Trophoblast cell (in vitro differentiated cells and primary cell): ENCODE results near the gene ACAP3.

ENCODE experiments used
- DNase-seq, 2 donors: peaks; one replicate each; pipeline ENCODE4 v3.0.0-alpha.2; 2016
- H2AFZ ChIP-seq: 2 replicates; pipeline ENCODE4 v1.6.1; 2013; ENCODE audit warnings: low read length, moderate library complexity, mild to moderate bottlenecking; ENCODE audit not compliant: insufficient read depth, poor library complexity
- H2AK5ac ChIP-seq: 2 replicates; pipeline ENCODE4 v1.6.1; 2013; ENCODE audit warnings: mild to moderate bottlenecking, low read length
- H2BK120ac ChIP-seq: 2 replicates; pipeline ENCODE4 v1.6.1; 2013; ENCODE audit warnings: low read length, mild to moderate bottlenecking, moderate library complexity; ENCODE audit not compliant: insufficient read depth, poor library complexity
- H2BK12ac ChIP-seq: 2 replicates; pipeline ENCODE4 v1.6.1; 2013; ENCODE audit warnings: mild to moderate bottlenecking, low read length, moderate library complexity
- H2BK5ac ChIP-seq: 2 replicates; pipeline ENCODE4 v1.6.1; 2013; ENCODE audit warnings: low read length, low read depth, moderate library complexity, mild to moderate bottlenecking; ENCODE audit not compliant: poor library complexity
- H3K14ac ChIP-seq: 2 replicates; pipeline ENCODE4 v1.6.1; 2013; ENCODE audit warnings: mild to moderate bottlenecking, low read length
- H3K18ac ChIP-seq: 2 replicates; pipeline ENCODE4 v1.6.1; 2013; ENCODE audit warnings: mild to moderate bottlenecking, low read length
- H3K23ac ChIP-seq: 2 replicates; pipeline ENCODE4 v1.6.1; 2013; ENCODE audit warnings: low read length
- H3K27ac ChIP-seq: 2 replicates; pipeline ENCODE4 v1.5.1; 2013; ENCODE audit warnings: low read depth, mild to moderate bottlenecking, inconsistent platforms, low read length, moderate library complexity
- H3K27me3 ChIP-seq: 2 replicates; pipeline ENCODE4 v1.6.1; 2013; ENCODE audit warnings: inconsistent platforms, mild to moderate bottlenecking, low read length, moderate library complexity; ENCODE audit not compliant: insufficient read depth
- H3K36me3 ChIP-seq, 2 experiments: 1 replicate in 1 of 2; 2 replicates in 1 of 2; pipeline ENCODE4 v1.6.1; 2013; ENCODE audit warnings: low read length in 2 of 2, mild to moderate bottlenecking in 2 of 2, moderate library complexity in 1 of 2; ENCODE audit not compliant: insufficient read depth in 2 of 2, control insufficient read depth in 1 of 2
- H3K4ac ChIP-seq: 2 replicates; pipeline ENCODE4 v1.6.1; 2013; ENCODE audit warnings: low read depth, mild to moderate bottlenecking, low read length, moderate library complexity
- H3K4me1 ChIP-seq, 2 experiments: 1 replicate in 1 of 2; 2 replicates in 1 of 2; pipeline ENCODE4 v1.6.1; 2013; ENCODE audit warnings: low read length in 2 of 2, mild to moderate bottlenecking in 2 of 2, moderate library complexity in 1 of 2; ENCODE audit not compliant: insufficient read depth in 2 of 2, control insufficient read depth in 1 of 2
- H3K4me2 ChIP-seq: 2 replicates; pipeline ENCODE4 v1.6.1; 2013; ENCODE audit warnings: inconsistent platforms, mild to moderate bottlenecking, low read length, moderate library complexity
- H3K4me3 ChIP-seq: 2 replicates; pipeline ENCODE4 v1.5.1; 2013; ENCODE audit warnings: mild to moderate bottlenecking, low read depth, low read length, inconsistent platforms
- H3K79me1 ChIP-seq: one replicate; pipeline ENCODE4 v1.6.1; 2013; ENCODE audit warnings: low read length
- H3K79me2 ChIP-seq: 2 replicates; pipeline ENCODE4 v1.6.1; 2013; ENCODE audit warnings: low read length, mild to moderate bottlenecking; ENCODE audit not compliant: control insufficient read depth, insufficient read depth, poor library complexity
- H3K9ac ChIP-seq: 2 replicates; pipeline ENCODE4 v1.6.1; 2013; ENCODE audit warnings: mild to moderate bottlenecking, low read length
- H3K9me3 ChIP-seq: 2 replicates; pipeline ENCODE4 v1.6.1; 2013; ENCODE audit warnings: low read depth, mild to moderate bottlenecking, control low read depth, inconsistent platforms, low read length; ENCODE audit not compliant: insufficient read depth
- H4K12ac ChIP-seq: 2 replicates; pipeline ENCODE4 v1.6.1; 2013; ENCODE audit warnings: low read depth, mild to moderate bottlenecking, low read length, moderate library complexity
- H4K8ac ChIP-seq: 2 replicates; pipeline ENCODE4 v1.6.1; 2013; ENCODE audit warnings: low read depth, mild to moderate bottlenecking, low read length, moderate library complexity
- H4K91ac ChIP-seq: one replicate; pipeline ENCODE4 v1.6.1; 2013; ENCODE audit warnings: low read depth, mild to moderate bottlenecking, low read length, moderate library complexity
- WGBS: extraction: QIAGEN DNeasy Blood & Tissue Kit; methylation state at CpG from one replicate; pipeline ENCODE4 v1.1.7; 2013; ENCODE audit warnings: missing lambda C conversion rate; ENCODE audit not compliant: insufficient read length, insufficient coverage; ENCODE audit errors: extremely low coverage; 5-methylcytosine and 5-hydroxymethylcytosine counted together

ACAP3 gene

DNA sequence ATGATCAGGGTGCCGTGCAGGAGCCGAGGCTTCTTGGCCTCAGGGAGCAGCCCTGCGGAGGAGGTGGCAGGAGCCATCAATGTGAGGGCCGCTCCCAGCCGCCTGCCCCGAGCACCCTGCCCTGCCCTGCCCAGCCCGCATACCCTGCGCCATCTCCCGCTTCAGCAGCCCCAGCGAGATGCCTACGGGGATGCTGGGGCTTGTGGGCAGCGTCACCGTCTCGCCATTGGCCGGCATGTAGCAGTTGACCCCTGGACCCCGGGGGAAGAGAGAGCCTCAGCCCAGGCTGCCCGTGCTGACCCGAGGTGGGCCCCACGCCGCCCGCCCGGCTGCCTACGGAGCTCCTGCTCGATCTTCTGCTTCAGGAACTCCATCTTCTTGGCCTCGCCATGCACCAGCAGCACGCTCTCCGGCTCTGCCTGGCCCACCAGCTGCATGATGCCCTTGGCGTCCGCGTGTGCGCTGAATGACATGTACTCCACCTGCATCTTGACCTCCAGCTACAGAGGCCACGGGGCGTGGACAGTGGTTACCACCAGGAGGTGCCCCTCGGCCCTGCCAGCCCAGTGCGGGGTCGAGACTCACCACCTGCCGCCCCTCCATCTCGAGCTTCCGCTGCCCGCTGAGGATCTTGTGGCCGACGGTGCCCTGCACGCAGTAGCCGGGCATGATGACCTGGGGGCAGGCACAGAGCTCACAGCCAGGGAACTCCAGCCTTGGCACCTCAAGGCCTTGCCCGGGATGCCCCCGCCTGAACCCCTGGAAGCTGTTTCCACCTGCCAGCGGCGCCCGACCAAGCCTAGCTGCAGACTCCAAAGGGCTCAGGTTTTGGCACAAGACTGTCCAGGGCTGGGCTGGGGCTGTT lies 5.0 kb upstream of the ACAP3 start:
- no peak overlapping the region for H3K4me2 ChIP-seq
- H3K14ac ChIP-seq = no peak overlapping the region
- no peak overlapping the region for H3K4me3 ChIP-seq
- H2BK5ac ChIP-seq = no peak overlapping the region
- H3K79me1 ChIP-seq = peaks cover 13% of the 10 kb centered on the region
- H3K27ac ChIP-seq = no peak overlapping the region
- peaks cover 65 to 67% of the 10 kb centered on the region in 2 experiments for H3K36me3 ChIP-seq
- no peak overlapping the region for H2BK12ac ChIP-seq
- no peak overlapping the region for H3K9ac ChIP-seq
- H3K4ac ChIP-seq = no peak overlapping the region
- H4K12ac ChIP-seq = no peak overlapping the region
- H2AK5ac ChIP-seq = no peak overlapping the region
- no peak for DNase-seq
- no peak overlapping the region for H4K8ac ChIP-seq
- no peak overlapping the region for H3K23ac ChIP-seq
- H3K79me2 ChIP-seq = peaks cover 15% of the 10 kb centered on the region
- no peak overlapping the region for H4K91ac ChIP-seq
- no peak overlapping the region for H2BK120ac ChIP-seq
- no peaks in the 10 kb centered on the region for H3K27me3 ChIP-seq
- H3K18ac ChIP-seq = no peak overlapping the region
- peaks cover 12 to 13% of the 10 kb centered on the region in 2 experiments for H3K4me1 ChIP-seq
- H2AFZ ChIP-seq = no peak overlapping the region
- WGBS = no CpG with 5 or more reads among the region's 49 CpGs
- H3K9me3 ChIP-seq = no peaks in the 10 kb centered on the region

DNA sequence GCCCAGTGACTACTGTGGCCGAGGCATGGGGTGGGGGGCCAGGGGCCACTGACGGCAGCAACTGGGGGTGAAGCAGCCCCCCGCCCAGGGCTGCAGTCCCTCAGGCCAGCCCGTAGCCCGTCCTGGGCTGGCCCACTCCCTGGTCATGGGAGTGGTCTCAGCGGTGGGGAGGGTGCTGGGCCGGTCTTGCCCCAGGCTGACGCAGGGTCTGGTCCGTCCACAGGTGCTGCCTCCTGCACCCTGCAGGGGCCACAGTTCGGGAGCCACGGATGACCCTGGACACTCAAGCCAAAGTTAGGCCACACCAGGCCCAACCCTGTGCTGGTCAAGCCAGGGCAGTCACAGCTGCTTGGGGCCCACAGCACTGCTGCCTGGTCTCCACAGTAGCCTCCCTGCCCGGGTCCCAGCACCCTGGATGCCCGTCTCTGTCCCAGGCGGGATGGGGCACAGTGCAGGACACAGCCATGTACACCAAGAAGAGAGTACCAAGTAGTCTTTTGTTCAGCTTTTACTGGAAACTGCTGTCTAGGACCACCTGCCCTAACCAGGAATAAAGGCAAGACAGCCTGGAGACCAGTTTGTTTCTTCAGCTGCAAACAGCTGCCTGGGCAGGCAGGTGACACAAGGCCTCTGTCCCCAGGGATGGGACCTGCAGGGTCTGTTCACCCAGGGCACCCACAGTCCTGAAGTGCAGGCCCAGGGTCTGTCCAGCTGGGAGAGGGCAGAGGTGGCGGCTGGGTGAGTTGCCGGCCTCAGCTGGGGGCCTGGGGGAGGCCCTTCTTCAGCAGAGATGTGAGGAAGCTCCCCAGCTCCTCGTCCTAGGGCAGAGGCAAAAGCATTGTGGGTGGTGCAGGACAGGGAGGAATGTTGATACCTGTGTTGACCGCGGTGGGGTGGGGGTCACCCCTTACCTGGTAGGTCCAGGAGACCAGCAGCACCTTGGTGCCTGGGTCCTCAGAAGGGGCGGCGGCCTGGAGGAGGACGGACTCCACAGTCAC lies 3.7 kb upstream of the ACAP3 start:
- Histone ChIP-seq H3K4me2 (no peak overlapping the region), H3K27me3 (no peaks in the 10 kb centered on the region), H3K79me2 (peaks cover 19% of the 10 kb centered on the region), H2BK5ac (no peak overlapping the region), H3K18ac (no peak overlapping the region), H3K27ac (no peak overlapping the region), H3K36me3 (peaks cover 62 to 64% of the 10 kb centered on the region in 2 experiments), H3K4me3 (no peak overlapping the region), H3K14ac (no peak overlapping the region), H3K23ac (no peak overlapping the region), H4K12ac (no peak overlapping the region), H3K4ac (no peak overlapping the region), H2AFZ (no peak overlapping the region), H2BK12ac (no peak overlapping the region), H2BK120ac (no peak overlapping the region), H3K9me3 (no peaks in the 10 kb centered on the region), H3K79me1 (peaks cover 16% of the 10 kb centered on the region), H2AK5ac (no peak overlapping the region), H3K9ac (no peak overlapping the region), H4K8ac (no peak overlapping the region), H3K4me1 (peaks cover 14 to 19% of the 10 kb centered on the region in 2 experiments), H4K91ac (no peak overlapping the region)
- WGBS = no CpG with 5 or more reads among the region's 22 CpGs
- DNase-seq = no peak

DNA sequence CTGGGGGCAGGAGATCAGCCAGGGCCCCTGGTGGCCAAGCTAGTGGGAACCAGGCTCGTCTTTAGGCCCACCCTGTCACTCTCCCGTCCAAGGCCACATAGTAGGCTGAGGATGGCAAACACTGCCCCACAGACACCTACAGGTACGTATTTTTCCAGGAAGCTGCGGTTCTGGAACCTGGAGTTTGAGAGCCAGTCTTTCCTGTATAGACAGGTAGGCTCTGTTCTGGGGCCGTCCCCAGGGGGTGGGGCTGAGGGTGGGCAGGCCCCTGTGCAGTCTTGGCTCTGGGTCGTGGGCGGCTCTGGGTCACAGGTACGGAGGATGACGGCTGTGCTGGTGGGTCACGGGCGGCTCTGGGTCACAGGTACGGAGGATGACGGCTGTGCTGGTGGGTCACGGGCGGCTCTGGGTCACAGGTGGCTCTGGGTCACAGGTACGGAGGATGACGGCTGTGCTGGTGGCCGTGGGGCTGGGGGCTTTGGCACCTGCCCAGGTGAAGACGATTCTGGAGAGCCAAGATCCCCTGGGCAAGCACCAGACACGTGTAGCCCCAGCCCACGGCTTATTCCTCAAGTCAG lies 2.8 kb upstream of the ACAP3 start:
- H3K79me2 ChIP-seq = peaks cover 19% of the 10 kb centered on the region

DNA sequence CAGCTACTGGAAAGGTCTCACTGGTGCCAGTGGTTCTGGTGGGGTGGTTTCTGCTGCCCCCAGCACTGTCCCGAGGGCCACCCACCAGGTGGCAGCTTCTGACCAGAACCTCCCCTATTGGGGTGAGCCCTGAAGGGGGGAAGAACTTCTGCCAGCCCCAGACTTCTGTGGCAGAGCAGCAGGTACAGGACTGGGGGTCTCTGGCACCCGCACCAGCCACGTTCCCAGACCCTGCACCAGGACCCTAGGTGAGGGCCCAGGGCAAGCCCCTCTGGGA lies 2.3 kb upstream of the ACAP3 start:
- Histone ChIP-seq H4K91ac (no peak overlapping the region), H3K4me1 (peaks cover 27 to 33% of the 10 kb centered on the region in 2 experiments), H3K18ac (peak overlapping the region; percentile 19), H3K9me3 (no peaks in the 10 kb centered on the region), H3K79me1 (peaks cover 22% of the 10 kb centered on the region), H3K27ac (no peak overlapping the region), H3K9ac (no peak overlapping the region), H3K4me3 (no peak overlapping the region), H3K14ac (no peak overlapping the region), H3K4ac (no peak overlapping the region), H3K23ac (no peak overlapping the region), H2BK12ac (no peak overlapping the region), H2AFZ (no peak overlapping the region), H3K79me2 (peaks cover 23% of the 10 kb centered on the region), H4K12ac (no peak overlapping the region), H4K8ac (no peak overlapping the region), H2BK5ac (no peak overlapping the region), H3K27me3 (no peaks in the 10 kb centered on the region), H2AK5ac (no peak overlapping the region), H3K36me3 (peaks cover 55 to 56% of the 10 kb centered on the region in 2 experiments), H2BK120ac (no peak overlapping the region), H3K4me2 (peak overlapping the region; percentile 91)
- no CpG with 5 or more reads among the region's 3 CpGs for WGBS
- no peak for DNase-seq

More for the DNA sequence above, 2.8 kb upstream of the ACAP3 start:
- H3K4ac ChIP-seq = no peak overlapping the region
- H3K23ac ChIP-seq = no peak overlapping the region
- no peak overlapping the region for H2BK120ac ChIP-seq
- no peak overlapping the region for H2BK12ac ChIP-seq
- no peak overlapping the region for H2AFZ ChIP-seq
- H3K4me1 ChIP-seq = peaks cover 22 to 28% of the 10 kb centered on the region in 2 experiments
- no peak overlapping the region for H4K12ac ChIP-seq
- no peak overlapping the region for H4K91ac ChIP-seq
- H2BK5ac ChIP-seq = no peak overlapping the region
- no peak overlapping the region for H2AK5ac ChIP-seq
- H3K4me2 ChIP-seq = no peak overlapping the region
- H3K79me1 ChIP-seq = peaks cover 18% of the 10 kb centered on the region
- H3K27me3 ChIP-seq = no peaks in the 10 kb centered on the region
- no peaks in the 10 kb centered on the region for H3K9me3 ChIP-seq
- peak in 1 of 2 donors; percentile 16 for DNase-seq
- no CpG with 5 or more reads among the region's 21 CpGs for WGBS
- peaks cover 59 to 60% of the 10 kb centered on the region in 2 experiments for H3K36me3 ChIP-seq
- H3K4me3 ChIP-seq = no peak overlapping the region
- no peak overlapping the region for H3K14ac ChIP-seq
- H3K27ac ChIP-seq = no peak overlapping the region
- no peak overlapping the region for H3K9ac ChIP-seq
- H3K18ac ChIP-seq = no peak overlapping the region
- no peak overlapping the region for H4K8ac ChIP-seq
